ENCODE measurements around the gene BLZF1. TPM values are rescaled to one million over a fixed set of nuclear protein-coding genes. Genes with fewer than 3 reads are reported as not detected.
A peak's percentile ranks its signal among the peaks of the same experiment; 100 is the strongest.
"Not testable (repeated sequence)": the region's sequence is repeated elsewhere in the genome, so short reads cannot be mapped to it uniquely, and the experiment has no call there.

BLZF1 gene
- polyA plus RNA-seq, 3 donors: 23.6 to 28.3 (median 25.6) TPM

- DNase-seq: no peak
These were observed 21.9 kb upstream of the BLZF1 start for GRCh38 chr1:169346036-169346589.

GRCh38 chr1:169347688-169348382 lies 20.2 kb upstream of the BLZF1 start:
- DNase-seq: no peak

GRCh38 chr1:169348383-169349036 lies 19.5 kb upstream of the BLZF1 start:
- DNase-seq: peak; percentile 49

- DNase-seq: no peak
These were observed 7.6 kb upstream of the BLZF1 start for GRCh38 chr1:169360415-169360814.

- no peak for DNase-seq
These were observed 6.7 kb upstream of the BLZF1 start for GRCh38 chr1:169361281-169361680.

- no peak for DNase-seq
These were observed 4.8 kb upstream of the BLZF1 start for GRCh38 chr1:169363046-169363730.

GRCh38 chr1:169364948-169365347 lies 3.0 kb upstream of the BLZF1 start:
- DNase-seq: no peak

GRCh38 chr1:169367096-169367685 lies 804 bp upstream of the BLZF1 start:
- DNase-seq: no peak

- DNase-seq: no peak
These were observed 393 bp downstream of the BLZF1 start for GRCh38 chr1:169368406-169368769.

- no peak for DNase-seq
These were observed 3.4 kb downstream of the BLZF1 start for GRCh38 chr1:169371404-169371803.

- no peak for DNase-seq
These were observed 13.2 kb downstream of the BLZF1 start for GRCh38 chr1:169381162-169381561.

- no peak for DNase-seq
These were observed 15.5 kb downstream of the BLZF1 start for GRCh38 chr1:169383449-169383848.

- no peak for DNase-seq
These were observed 19.4 kb downstream of the BLZF1 start for GRCh38 chr1:169387399-169387798.

GRCh38 chr1:169390303-169390702 lies 22.3 kb downstream of the BLZF1 start:
- no peak for DNase-seq

- no peak for DNase-seq
These were observed 24.4 kb downstream of the BLZF1 start for GRCh38 chr1:169392406-169392805.

GRCh38 chr1:169395955-169396354 lies 28.0 kb downstream of the BLZF1 start:
- no peak for DNase-seq

- DNase-seq: not testable (repeated sequence)
These were observed 34.6 kb downstream of the BLZF1 start for GRCh38 chr1:169402578-169402977.

GRCh38 chr1:169408340-169408739 lies 40.3 kb downstream of the BLZF1 start:
- not testable (repeated sequence) for DNase-seq

- DNase-seq: no peak
These were observed 47.0 kb downstream of the BLZF1 start for GRCh38 chr1:169414952-169415351.

GRCh38 chr1:169421309-169421708 lies 53.3 kb downstream of the BLZF1 start:
- no peak for DNase-seq

- DNase-seq: no peak
These were observed 58.2 kb downstream of the BLZF1 start for GRCh38 chr1:169426174-169426705.

GRCh38 chr1:169427081-169427641 lies 59.2 kb downstream of the BLZF1 start, which contains the start of gene CCDC181:
Gene CCDC181, minus strand, starts transcription at chr1:169427474. Its CDS starts 2,547 bp downstream, at chr1:169424927.
- peak; percentile 86 for DNase-seq

Measured in renal pelvis (tissue), 4 donors.